Inflammatory macrophage (primary cell): ENCODE results near the gene USP19.

Experiments
- DNase-seq, 2 donors: peaks; one replicate each; pipeline ENCODE4 v3.0.0-alpha.2; 2020 to 2022

The USP19 gene

DNA sequence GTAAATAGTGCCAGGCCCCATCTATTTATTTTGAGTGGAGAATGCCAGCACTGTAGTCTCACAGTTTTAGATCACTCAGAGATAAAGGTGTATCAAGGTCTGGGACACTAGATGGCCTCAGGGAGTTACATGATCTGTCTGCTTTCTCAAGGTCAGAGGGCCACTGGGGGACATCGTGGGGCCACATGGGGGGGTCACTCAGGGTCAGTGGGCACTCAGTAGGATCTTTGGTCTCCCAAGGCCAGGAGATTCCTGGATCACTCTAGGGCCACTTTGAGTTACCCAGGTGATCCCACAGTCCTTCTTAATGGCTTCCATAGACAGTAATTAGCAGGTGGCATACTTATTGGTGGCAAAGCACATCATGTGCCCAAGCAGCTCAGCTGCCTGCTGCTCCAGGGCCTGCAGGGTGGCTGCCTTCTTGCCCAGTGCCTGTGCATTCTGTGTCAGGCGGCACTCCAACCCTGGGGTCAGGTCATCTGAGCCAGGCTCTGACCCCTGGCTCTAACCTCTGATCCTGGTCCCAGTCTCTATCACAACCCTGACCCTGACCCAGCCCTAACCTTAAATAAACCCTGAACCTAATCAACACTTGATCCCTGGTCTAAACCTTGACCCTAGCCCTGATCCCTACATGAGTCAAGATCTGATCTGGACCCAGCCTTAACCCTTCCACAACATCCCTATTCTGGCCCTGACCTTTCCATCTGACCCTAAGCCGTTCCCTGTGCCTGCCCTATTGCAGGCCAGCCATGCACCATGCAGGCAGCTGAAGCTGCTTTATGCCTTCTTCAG, 14.0 kb upstream of the USP19 start:
- no peak for DNase-seq

- DNase-seq: peak; percentile 54 to 57
Observed at GRCh38 chr3:49133226-49133951, 12.8 kb upstream of the USP19 start.

GRCh38 chr3:49132437-49133225, 12.0 kb upstream of the USP19 start, which contains the start of gene LAMB2:
Gene LAMB2, minus strand, starts transcription at chr3:49133050. Its CDS starts 183 bp downstream, at chr3:49132867.
- DNase-seq: peak; percentile 13 to 28

GRCh38 chr3:49132073-49132436, 11.4 kb upstream of the USP19 start:
- no peak for DNase-seq

- no peak for DNase-seq
Observed at GRCh38 chr3:49131576-49131975, 11.0 kb upstream of the USP19 start.

- DNase-seq: no peak
Observed at GRCh38 chr3:49131040-49131439, 10.4 kb upstream of the USP19 start.

DNA sequence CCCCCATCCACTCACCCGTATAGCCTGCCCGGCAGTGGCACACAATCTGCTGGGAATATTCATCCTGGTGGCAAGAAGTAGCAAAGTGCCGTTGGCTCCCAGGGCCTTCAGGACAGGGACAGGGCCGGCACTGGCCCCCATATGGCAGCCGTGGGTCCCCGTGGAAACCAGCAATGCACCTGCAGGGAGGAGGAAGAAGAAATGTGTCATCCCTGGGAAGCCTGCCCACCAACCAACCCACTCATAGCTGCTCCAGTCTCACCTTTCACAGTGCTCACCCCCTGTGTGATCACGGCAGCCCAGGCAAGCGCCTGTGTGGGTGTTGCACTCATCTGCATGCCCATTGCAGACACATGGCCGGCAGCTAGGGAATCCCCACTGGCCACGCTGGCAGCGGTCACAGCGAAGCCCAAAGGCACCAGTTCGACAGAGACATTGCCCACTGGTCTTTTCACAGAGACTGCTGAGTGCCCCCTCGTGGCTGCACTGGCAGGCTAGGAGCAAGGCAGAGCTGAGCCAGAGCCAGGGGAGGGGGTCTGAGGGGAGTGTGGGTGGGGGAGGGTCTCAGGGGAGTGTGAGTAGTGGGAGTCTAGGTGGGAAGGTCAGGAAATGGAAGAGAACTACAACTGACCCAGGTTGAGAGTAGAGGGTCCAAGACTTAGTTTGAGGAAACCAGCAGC, 4.5 kb upstream of the USP19 start:
- no peak for DNase-seq

DNA sequence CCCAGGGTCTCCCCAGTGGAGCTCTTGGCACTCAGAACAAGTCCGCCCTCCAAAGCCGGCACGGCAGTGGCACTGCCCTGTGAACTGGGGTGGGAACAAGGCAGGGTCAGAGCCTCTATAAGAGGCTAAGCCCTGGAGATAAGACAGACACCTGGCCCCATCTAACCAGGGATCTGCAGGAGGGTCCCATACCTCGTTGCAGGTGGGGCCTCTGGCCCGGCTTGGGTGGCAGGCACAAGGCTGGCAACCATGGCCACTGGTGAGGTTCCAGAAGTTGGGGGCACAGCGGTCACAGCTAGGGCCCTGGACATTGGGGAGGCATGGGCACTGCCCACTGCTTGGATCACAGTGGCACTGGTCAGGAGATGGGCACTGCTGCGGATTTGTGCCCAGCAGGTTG, 3.6 kb upstream of the USP19 start:
- DNase-seq: no peak

DNA sequence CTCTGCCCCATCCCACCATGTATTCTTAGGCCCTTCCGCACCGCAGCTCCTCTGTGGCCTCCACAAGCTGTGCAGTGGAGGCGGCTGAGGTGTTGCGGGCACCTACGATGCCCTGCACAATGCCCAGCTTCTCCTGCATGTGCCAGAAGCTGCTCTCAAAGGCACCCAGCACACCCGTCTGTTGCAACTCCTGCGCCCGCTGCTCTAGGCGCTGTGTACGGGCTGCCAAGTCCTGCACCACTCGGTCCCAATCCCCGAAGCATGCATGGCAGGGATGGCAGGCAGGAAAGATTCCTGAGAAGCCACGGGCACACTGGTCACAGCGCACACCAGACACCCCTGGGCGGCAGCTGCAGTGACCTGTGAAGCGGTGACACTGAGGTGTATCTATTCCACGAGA, 3.1 kb upstream of the USP19 start:
- no peak for DNase-seq

DNA sequence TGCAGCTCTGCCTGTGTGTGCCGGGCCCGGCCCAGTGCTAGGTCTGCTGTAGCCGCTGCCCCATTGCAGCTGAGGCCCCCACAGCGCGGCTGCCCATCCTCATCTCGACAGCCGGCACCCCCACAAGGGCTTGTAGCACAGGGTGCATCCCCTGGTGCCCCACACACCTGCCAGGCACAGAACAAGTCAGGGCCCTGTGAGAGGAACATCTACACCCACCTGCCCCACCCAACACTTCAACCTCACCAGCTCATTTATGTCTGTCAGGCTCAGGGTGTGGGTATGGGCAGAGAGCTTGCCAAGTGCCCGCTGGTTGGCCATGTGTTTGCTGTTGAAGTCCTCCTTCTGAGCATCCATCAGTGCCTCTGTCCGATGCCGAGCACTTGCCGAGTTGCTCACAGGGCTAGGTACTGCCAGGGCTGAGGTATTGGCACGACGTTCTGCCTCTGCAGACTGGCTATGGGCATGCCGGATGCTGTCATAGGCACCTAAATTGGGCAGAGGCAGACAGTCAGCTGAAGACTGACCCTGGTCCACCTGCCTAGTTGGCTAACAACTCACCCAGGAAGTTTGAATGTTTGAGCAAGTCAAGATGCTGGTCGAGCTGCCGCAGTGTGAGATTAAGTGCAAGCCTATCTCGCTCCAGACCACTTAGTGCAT, 2.4 kb upstream of the USP19 start:
- DNase-seq: no peak

DNA sequence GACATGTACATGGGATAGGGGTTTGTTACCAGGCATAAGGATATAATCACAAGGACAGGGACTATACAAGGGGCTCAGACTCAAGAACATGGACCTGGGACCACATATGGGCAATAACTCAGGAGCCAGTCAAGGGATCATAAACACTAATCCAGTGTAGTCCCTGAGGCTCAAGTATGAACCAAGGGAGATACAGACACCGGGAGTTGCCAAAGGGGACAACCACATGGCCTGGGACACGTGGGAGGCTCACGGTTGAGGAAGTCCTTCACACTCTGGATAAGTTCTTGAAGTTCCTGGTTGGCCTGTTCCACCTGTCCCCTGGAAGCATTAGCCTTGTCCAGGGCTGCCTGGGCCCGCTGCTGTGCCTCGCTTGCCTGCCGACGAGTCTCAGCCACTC, 1.8 kb upstream of the USP19 start:
- peak; percentile 16 to 69 for DNase-seq

- DNase-seq: no peak
Observed at GRCh38 chr3:49122022-49122421, 1.4 kb upstream of the USP19 start.

GRCh38 chr3:49121132-49121736, 611 bp upstream of the USP19 start:
- no peak for DNase-seq

DNA sequence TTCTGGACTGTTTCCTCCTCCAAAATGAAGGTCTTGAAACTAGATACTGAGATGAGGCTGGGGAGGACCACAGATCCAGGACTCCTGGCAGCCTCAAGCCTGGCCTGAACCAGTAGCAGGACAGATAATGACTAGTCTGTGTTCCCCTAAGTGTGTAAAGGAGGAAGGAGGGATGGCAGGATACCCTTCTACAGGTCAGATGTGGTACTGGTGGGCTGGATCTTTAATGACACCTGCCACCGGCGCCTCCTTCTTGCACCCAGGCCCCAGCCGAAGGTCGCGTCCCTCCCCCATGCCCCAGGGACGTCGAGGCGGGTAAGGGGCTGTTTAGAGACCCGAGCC, 556 bp downstream of the USP19 start:
- DNase-seq: peak; percentile 3 to 4

GRCh38 chr3:49119439-49119838, 1.2 kb downstream of the USP19 start:
- DNase-seq: no peak

DNA sequence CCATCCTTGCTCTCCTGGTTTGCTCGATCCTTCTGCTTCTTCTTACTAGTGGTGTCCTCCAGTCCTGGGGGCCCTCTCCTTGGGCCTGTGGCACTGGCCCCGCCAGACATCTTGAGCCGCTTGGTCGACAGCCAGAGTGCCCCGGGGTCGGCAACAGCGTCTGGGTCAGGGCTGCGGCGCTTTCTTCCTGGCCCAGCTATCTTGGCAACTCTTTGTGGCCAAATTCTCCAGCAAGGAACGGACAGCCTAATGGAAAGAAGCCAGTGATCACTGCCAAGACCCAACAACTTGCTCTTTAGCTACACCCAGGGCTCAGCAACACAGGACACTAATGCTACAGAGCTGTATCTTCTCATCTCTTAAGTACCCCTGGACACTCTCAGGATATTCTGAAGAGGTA, 1.6 kb downstream of the USP19 start:
- DNase-seq: no peak

DNA sequence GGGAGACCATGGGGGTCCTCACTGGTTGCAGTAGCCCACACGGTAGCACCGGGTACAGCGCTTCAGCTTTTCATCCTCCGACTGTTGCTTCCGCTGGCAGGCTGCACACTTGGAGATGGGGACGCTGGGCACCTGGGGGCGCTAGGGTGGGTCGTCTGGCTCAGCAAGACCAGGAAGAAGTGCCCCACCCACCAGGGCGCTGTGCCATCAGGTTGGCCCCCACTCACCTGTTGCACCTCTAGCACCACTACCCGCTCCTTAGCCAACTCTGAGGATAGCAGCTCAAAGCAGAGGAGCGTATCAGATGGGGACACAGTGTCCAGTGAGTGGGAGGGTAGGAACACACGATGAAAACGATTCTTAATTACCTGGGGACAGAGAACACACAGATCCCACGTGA, 8.4 kb downstream of the USP19 start:
- no peak for DNase-seq

- no peak for DNase-seq
Observed at GRCh38 chr3:49111347-49111746, 9.3 kb downstream of the USP19 start.

DNA sequence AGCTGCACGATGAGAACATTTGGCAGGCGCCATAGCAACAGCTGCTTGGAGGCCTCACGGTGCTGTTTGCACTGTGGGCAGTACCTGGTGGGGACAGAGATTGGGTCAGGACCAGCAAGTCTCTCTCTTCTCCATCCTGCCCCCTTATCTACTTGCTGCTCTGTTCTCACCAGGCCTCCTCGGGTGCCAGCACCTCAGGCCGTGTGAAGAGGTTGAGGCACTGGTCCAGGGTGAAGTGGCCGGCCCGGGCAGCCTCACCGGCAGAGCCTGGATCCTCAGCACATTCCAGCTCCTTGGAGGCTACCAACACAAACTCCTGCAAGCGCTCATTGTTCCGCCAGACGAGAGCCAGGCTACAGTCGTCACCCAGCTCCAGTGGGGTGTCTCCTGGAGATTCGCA, 9.8 kb downstream of the USP19 start:
- DNase-seq: no peak

DNA sequence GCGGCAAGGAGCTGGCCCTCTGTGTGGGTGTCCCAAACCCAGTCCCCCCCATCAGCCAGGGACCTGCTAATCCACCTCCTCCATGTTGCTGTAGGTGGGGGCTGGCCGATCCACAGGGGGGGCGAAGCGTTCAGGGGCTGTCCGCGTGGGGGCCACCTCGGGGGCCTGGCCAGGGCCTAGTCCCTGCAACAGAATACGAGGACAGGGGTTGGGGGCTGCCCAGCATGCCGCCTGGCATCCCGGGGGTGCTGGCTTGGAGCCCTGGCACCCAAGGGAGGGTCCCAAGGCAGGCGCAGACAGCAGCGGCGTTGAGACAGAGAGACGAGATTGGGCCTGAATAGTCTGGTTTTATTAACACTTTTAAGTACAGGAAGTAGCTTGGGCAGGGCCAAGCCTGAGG, 12.3 kb downstream of the USP19 start:
- no peak for DNase-seq

DNA sequence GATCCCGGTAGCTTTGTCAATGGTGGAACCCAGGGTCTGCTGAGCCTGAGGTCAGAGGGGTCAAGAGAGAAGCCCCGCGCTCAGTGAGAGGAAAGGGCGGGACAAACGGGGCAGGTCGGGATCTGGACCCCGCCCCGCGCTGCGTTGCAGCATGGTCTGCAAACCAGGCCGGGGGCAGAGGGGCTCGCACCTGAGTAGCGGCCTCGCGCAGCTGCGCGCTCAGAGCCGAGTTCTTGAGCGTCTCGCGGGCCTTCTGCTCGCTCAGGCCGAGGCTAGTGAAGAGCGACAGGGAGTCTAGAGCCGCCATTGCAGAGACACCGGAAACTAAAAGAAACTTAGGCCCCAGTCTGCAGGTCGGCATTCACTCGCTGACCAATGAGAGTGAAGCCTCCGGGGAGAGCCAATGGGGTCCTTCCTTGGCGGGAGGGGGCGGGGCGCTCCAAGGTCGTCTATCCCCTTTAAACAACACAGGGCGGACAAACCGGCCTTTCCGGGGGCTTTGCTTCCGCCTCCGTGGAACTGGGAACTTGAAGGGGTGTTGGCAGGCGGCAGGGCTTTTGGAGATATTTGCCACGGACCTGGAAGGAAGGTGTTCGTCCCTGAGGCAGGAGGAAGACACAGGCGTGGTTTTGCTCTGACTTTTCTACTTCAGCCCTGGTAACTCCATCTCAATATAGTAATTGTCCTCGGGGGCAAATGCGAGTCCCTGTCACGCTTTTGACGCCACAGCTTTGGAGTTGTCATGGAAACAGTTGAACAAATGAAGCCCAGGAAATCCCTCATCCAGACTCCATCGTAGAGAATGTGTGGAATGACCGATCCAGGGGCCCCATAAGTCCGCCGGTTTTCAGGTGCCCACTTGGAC, 16.0 kb downstream of the USP19 start, which contains the start of gene QARS1:
Gene QARS1 (minus strand): TSS at position 331 of the 865 bp plus-strand sequence. CDS start 24 bp downstream, at position 307.
- peak; percentile 93 to 95 for DNase-seq
